DOHH2 (cell line): ENCODE data around the gene SMTNL1.

Experiments used
- H3F3A ChIP-seq: fragments of 200-600 bp; sonication (generic), shearing (Covaris generic); 2 replicates; pipeline ENCODE4 v1.6.0; 2016; ENCODE audit warnings: antibody characterized with exemption, mild to moderate bottlenecking; ENCODE audit not compliant: control insufficient read depth, insufficient read depth
- H3K27ac ChIP-seq: fragments of 200-600 bp; sonication (generic); 2 replicates; pipeline ENCODE4 v1.5.1; 2014; ENCODE audit warnings: low read depth, mild to moderate bottlenecking, low read length, moderate library complexity
- H3K27me3 ChIP-seq: fragments of 200-600 bp; sonication (generic); 2 replicates; pipeline ENCODE4 v1.6.1; 2014; ENCODE audit warnings: mild to moderate bottlenecking, low read length, mixed read lengths; ENCODE audit not compliant: control insufficient read depth
- H3K36me3 ChIP-seq: fragments of 200-600 bp; sonication (generic); 2 replicates; pipeline ENCODE4 v1.6.1; 2014; ENCODE audit warnings: mild to moderate bottlenecking, low read length, moderate library complexity, mixed read lengths; ENCODE audit not compliant: control insufficient read depth
- H3K4me1 ChIP-seq: fragments of 200-600 bp; sonication (generic); 2 replicates; pipeline ENCODE4 v1.6.1; 2014; ENCODE audit warnings: mild to moderate bottlenecking, low read length, mixed read lengths; ENCODE audit not compliant: control insufficient read depth
- H3K4me2 ChIP-seq: fragments of 200-600 bp; sonication (generic); 2 replicates; pipeline ENCODE4 v1.6.0; 2014; ENCODE audit warnings: mild to moderate bottlenecking, low read length, moderate library complexity
- H3K4me3 ChIP-seq: fragments of 200-600 bp; sonication (generic); 2 replicates; pipeline ENCODE4 v1.5.1; 2014; ENCODE audit warnings: mild to moderate bottlenecking, low read length, mixed read lengths
- H3K79me2 ChIP-seq: fragments of 200-600 bp; sonication (generic); 2 replicates; pipeline ENCODE4 v1.6.1; 2014; ENCODE audit warnings: mild to moderate bottlenecking, low read length, mixed read lengths; ENCODE audit not compliant: control insufficient read depth
- H3K9me2 ChIP-seq: fragments of 200-600 bp; sonication (generic); replicated peaks from 2 replicates; pipeline ENCODE4 v1.6.1; 2014; ENCODE audit warnings: mild to moderate bottlenecking, low read length, mixed read lengths; ENCODE audit not compliant: control insufficient read depth
- H3K9me3 ChIP-seq: fragments of 200-600 bp; sonication (generic); 2 replicates; pipeline ENCODE4 v1.6.1; 2014; ENCODE audit warnings: antibody characterized with exemption, low read length, mixed read lengths; ENCODE audit not compliant: control insufficient read depth, insufficient read depth
- H4K20me1 ChIP-seq: fragments of 200-600 bp; sonication (generic); 2 replicates; pipeline ENCODE4 v1.6.0; 2014; ENCODE audit warnings: low read depth, mild to moderate bottlenecking, antibody characterized with exemption, low read length, moderate library complexity; ENCODE audit not compliant: control insufficient read depth, insufficient read depth
- CTCF ChIP-seq: fragments of 200-600 bp; sonication (generic); IDR thresholded peaks from one replicate; pipeline ENCODE4 v1.5.1; 2014; ENCODE audit warnings: antibody characterized with exemption, mild to moderate bottlenecking, low read depth, low read length; ENCODE audit not compliant: poor library complexity, severe bottlenecking
- EZH2phosphoT487 ChIP-seq: fragments of 200-600 bp; sonication (generic); IDR thresholded peaks from 2 replicates; pipeline ENCODE4 v1.6.1; 2017; ENCODE audit warnings: borderline replicate concordance, mild to moderate bottlenecking, antibody characterized with exemption, low read length, moderate library complexity, mixed read lengths

The SMTNL1 gene

GRCh38 chr11:57497303-57498247, 39.8 kb upstream of the SMTNL1 start:
- H3K27ac ChIP-seq = no peak overlapping the region
- no peaks in the 10 kb centered on the region for H3K9me3 ChIP-seq
- H3K79me2 ChIP-seq = no peaks in the 10 kb centered on the region
- H3K4me3 ChIP-seq = no peak overlapping the region
- no peaks in the 10 kb centered on the region for H3K27me3 ChIP-seq
- H4K20me1 ChIP-seq = no peaks in the 10 kb centered on the region
- peaks cover 14% of the 10 kb centered on the region for H3K4me1 ChIP-seq
- H3K9me2 ChIP-seq = no peaks in the 10 kb centered on the region
- peaks cover 42% of the 10 kb centered on the region for H3K36me3 ChIP-seq
- TF ChIP-seq CTCF (no peak), EZH2phosphoT487 (no peak)
- no peak overlapping the region for H3K4me2 ChIP-seq
- no peaks in the 10 kb centered on the region for H3F3A ChIP-seq

- no peak for TF ChIP-seq CTCF
- TF ChIP-seq EZH2phosphoT487 = no peak
- Histone ChIP-seq H3F3A (no peaks in the 10 kb centered on the region), H3K9me2 (no peaks in the 10 kb centered on the region), H3K27me3 (no peaks in the 10 kb centered on the region), H3K79me2 (no peaks in the 10 kb centered on the region), H3K36me3 (peaks cover 42% of the 10 kb centered on the region), H3K9me3 (no peaks in the 10 kb centered on the region), H3K4me2 (no peak overlapping the region), H3K4me1 (peaks cover 9% of the 10 kb centered on the region), H4K20me1 (no peaks in the 10 kb centered on the region), H3K4me3 (no peak overlapping the region), H3K27ac (no peak overlapping the region)
Observed at GRCh38 chr11:57498540-57498939, 38.9 kb upstream of the SMTNL1 start.

- peaks cover 35% of the 10 kb centered on the region; the same call in 1 of the 2 replicates for H3K36me3 ChIP-seq
- H3K4me2 ChIP-seq = no peak overlapping the region
- H3K27ac ChIP-seq = no peak overlapping the region
- H3K79me2 ChIP-seq = no peaks in the 10 kb centered on the region
- no peaks in the 10 kb centered on the region for H4K20me1 ChIP-seq
- H3K4me1 ChIP-seq = no peaks in the 10 kb centered on the region
- H3K9me3 ChIP-seq = no peaks in the 10 kb centered on the region
- no peak for TF ChIP-seq CTCF
- no peak for TF ChIP-seq EZH2phosphoT487
- H3F3A ChIP-seq = no peaks in the 10 kb centered on the region
- no peak overlapping the region for H3K4me3 ChIP-seq
- H3K27me3 ChIP-seq = no peaks in the 10 kb centered on the region
- no peaks in the 10 kb centered on the region for H3K9me2 ChIP-seq
Observed at GRCh38 chr11:57499413-57499982, 37.9 kb upstream of the SMTNL1 start.
